KOPT-K1 (cell line): Measurements from ENCODE around the gene TET2.

Experiments used
- H3K27ac ChIP-seq: fragments of 200-600 bp; sonication (generic); 2 replicates; pipeline ENCODE4 v1.5.1; 2016; ENCODE audit warnings: antibody characterized with exemption, mild to moderate bottlenecking, low read depth, low read length; ENCODE audit not compliant: poor library complexity, severe bottlenecking
- H3K36me3 ChIP-seq: fragments of 200-600 bp; sonication (generic); 2 replicates; pipeline ENCODE4 v1.5.1; 2017; ENCODE audit warnings: antibody characterized with exemption, mild to moderate bottlenecking, low read length, moderate library complexity; ENCODE audit not compliant: insufficient read depth
- H3K9me3 ChIP-seq: fragments of 200-600 bp; sonication (generic); 2 replicates; pipeline ENCODE4 v1.5.1; 2017; ENCODE audit warnings: antibody characterized with exemption, low read length, mild to moderate bottlenecking; ENCODE audit not compliant: insufficient read depth, poor library complexity, severe bottlenecking

The TET2 gene

GRCh38 chr4:105150503-105150902 is 3.8 kb downstream of the TET2 start:
- H3K36me3 ChIP-seq: no peaks in the 10 kb centered on the region
- no peak overlapping the region for H3K27ac ChIP-seq
- no peaks in the 10 kb centered on the region for H3K9me3 ChIP-seq

- Histone ChIP-seq H3K9me3 (no peaks in the 10 kb centered on the region), H3K36me3 (no peaks in the 10 kb centered on the region), H3K27ac (no peak overlapping the region)
Observed at GRCh38 chr4:105153749-105154148, 7.1 kb downstream of the TET2 start.

- Histone ChIP-seq H3K27ac (no peak overlapping the region), H3K9me3 (no peaks in the 10 kb centered on the region), H3K36me3 (no peaks in the 10 kb centered on the region)
Observed at GRCh38 chr4:105154576-105154975, 7.9 kb downstream of the TET2 start.

GRCh38 chr4:105155426-105155825 is 8.8 kb downstream of the TET2 start:
- no peak overlapping the region for H3K27ac ChIP-seq
- H3K36me3 ChIP-seq: no peaks in the 10 kb centered on the region
- no peaks in the 10 kb centered on the region for H3K9me3 ChIP-seq

GRCh38 chr4:105158837-105159236 is 12.2 kb downstream of the TET2 start:
- Histone ChIP-seq H3K9me3 (no peaks in the 10 kb centered on the region), H3K27ac (no peak overlapping the region), H3K36me3 (no peaks in the 10 kb centered on the region)

- H3K36me3 ChIP-seq: no peaks in the 10 kb centered on the region
- no peaks in the 10 kb centered on the region for H3K9me3 ChIP-seq
- H3K27ac ChIP-seq: no peak overlapping the region
Observed at GRCh38 chr4:105162123-105162796, 15.6 kb downstream of the TET2 start.

GRCh38 chr4:105164548-105164947 is 17.9 kb downstream of the TET2 start:
- Histone ChIP-seq H3K9me3 (no peaks in the 10 kb centered on the region), H3K36me3 (no peaks in the 10 kb centered on the region)

GRCh38 chr4:105166066-105166465 is 19.4 kb downstream of the TET2 start:
- no peaks in the 10 kb centered on the region for H3K36me3 ChIP-seq
- no peaks in the 10 kb centered on the region for H3K9me3 ChIP-seq
- H3K27ac ChIP-seq: no peak overlapping the region

More at GRCh38 chr4:105164548-105164947, 17.9 kb downstream of the TET2 start:
- H3K27ac ChIP-seq: no peak overlapping the region

GRCh38 chr4:105170711-105171110 is 24.0 kb downstream of the TET2 start:
- H3K9me3 ChIP-seq: peaks cover 6% of the 10 kb centered on the region
- H3K27ac ChIP-seq: no peak overlapping the region
- H3K36me3 ChIP-seq: no peaks in the 10 kb centered on the region

GRCh38 chr4:105171912-105172311 is 25.2 kb downstream of the TET2 start:
- Histone ChIP-seq H3K9me3 (peaks cover 6% of the 10 kb centered on the region), H3K36me3 (no peaks in the 10 kb centered on the region)

GRCh38 chr4:105174098-105174497 is 27.4 kb downstream of the TET2 start:
- Histone ChIP-seq H3K36me3 (no peaks in the 10 kb centered on the region), H3K9me3 (peaks cover 12% of the 10 kb centered on the region), H3K27ac (no peak overlapping the region)

More at GRCh38 chr4:105171912-105172311, 25.2 kb downstream of the TET2 start:
- no peak overlapping the region for H3K27ac ChIP-seq

- Histone ChIP-seq H3K27ac (no peak overlapping the region), H3K9me3 (peaks cover 10% of the 10 kb centered on the region), H3K36me3 (no peaks in the 10 kb centered on the region)
Observed at GRCh38 chr4:105179539-105180401, 33.1 kb downstream of the TET2 start.

- peaks cover 6% of the 10 kb centered on the region for H3K9me3 ChIP-seq
- H3K27ac ChIP-seq: no peak overlapping the region
- H3K36me3 ChIP-seq: no peaks in the 10 kb centered on the region
Observed at GRCh38 chr4:105181259-105181658, 34.6 kb downstream of the TET2 start.

- H3K36me3 ChIP-seq: no peaks in the 10 kb centered on the region
- H3K27ac ChIP-seq: no peak overlapping the region
- H3K9me3 ChIP-seq: peaks cover 5% of the 10 kb centered on the region
Observed at GRCh38 chr4:105182211-105182610, 35.5 kb downstream of the TET2 start.

GRCh38 chr4:105184316-105184980 is 37.8 kb downstream of the TET2 start:
- H3K36me3 ChIP-seq: no peaks in the 10 kb centered on the region
- no peak overlapping the region for H3K27ac ChIP-seq
- H3K9me3 ChIP-seq: no peaks in the 10 kb centered on the region
